GM12875 (cell line): ENCODE results near the gene FXYD7.

Experiments
- H3K4me3 ChIP-seq: one replicate; pipeline ENCODE4 v1.5.1; 2011; ENCODE audit warnings: low read depth, low read length, control low read depth
- TF ChIP-seq, protein P1 (sequence below): IDR thresholded peaks from 2 replicates; pipeline ENCODE4 v1.5.1; 2011; ENCODE audit warnings: low read depth, mild to moderate bottlenecking, control low read depth, inconsistent platforms, low read length, moderate library complexity, borderline replicate concordance; ENCODE audit not compliant: insufficient read depth

Gene FXYD7

DNA sequence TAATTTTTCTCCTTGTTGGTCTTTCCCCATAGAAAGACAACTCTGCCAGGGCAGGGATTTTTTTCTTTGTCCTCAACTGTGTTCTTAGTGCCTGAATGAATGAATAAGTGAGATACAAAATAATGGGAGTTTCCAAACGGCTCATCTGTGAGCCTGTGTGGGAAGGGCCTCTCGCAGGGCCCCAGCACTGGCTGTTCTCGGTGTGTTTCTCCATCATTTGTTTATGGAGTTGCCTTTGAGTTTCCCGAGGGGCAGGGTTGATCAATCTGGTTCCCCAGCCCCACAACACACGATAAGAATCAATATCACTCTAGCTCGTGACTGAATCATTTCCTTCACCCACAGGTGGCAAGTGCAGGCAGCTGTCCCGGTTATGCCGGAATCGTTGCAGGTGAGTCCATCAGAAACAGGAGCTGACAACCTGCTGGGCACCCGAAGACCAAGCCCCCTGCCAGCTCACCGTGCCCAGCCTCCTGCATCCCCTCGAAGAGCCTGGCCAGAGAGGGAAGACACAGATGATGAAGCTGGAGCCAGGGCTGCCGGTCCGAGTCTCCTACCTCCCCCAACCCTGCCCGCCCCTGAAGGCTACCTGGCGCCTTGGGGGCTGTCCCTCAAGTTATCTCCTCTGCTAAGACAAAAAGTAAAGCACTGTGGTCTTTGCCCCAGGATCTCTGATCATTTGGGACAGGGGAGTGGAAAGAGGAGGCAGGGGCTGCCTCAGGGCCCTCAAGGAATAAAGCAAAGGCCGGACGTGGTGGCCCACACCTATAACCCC is 26.4 kb downstream of the FXYD7 start:
- TF ChIP-seq, protein P1, sequence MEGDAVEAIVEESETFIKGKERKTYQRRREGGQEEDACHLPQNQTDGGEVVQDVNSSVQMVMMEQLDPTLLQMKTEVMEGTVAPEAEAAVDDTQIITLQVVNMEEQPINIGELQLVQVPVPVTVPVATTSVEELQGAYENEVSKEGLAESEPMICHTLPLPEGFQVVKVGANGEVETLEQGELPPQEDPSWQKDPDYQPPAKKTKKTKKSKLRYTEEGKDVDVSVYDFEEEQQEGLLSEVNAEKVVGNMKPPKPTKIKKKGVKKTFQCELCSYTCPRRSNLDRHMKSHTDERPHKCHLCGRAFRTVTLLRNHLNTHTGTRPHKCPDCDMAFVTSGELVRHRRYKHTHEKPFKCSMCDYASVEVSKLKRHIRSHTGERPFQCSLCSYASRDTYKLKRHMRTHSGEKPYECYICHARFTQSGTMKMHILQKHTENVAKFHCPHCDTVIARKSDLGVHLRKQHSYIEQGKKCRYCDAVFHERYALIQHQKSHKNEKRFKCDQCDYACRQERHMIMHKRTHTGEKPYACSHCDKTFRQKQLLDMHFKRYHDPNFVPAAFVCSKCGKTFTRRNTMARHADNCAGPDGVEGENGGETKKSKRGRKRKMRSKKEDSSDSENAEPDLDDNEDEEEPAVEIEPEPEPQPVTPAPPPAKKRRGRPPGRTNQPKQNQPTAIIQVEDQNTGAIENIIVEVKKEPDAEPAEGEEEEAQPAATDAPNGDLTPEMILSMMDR, result no peak
- H3K4me3 ChIP-seq, result no peak overlapping the region

DNA sequence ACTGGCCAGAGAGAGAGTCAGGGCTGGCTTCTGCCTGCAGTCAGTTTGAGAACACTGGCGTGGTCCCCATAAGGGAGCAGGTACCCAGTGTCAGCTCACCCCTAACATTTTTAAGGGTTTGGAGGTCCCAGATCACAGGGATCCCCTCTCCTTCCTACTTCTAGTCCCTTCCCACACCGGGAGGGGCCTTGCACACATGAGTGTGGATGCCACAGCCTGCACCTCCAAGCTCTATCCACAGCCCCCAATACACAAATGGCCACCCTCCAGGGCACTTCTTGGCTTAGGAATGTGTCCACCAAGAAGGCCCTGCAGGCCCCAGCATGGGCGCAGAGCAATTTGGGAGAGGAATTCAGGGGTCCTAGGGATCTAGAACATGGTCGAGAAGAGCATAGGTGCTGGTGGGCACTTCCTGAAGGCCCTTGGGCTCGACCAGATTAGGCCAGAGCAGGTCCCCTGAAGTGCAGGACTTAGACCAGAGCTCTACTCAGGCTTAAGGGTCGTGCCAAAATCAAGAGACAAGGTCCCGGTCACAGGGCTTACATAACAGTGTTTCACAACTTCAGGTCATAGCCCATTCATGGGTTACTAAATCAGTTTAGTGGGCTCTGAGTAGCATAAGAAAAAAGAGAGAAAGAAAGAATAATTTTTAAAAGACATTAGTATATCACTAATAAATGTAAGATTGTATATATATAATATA is 27.5 kb downstream of the FXYD7 start:
- TF ChIP-seq, protein P1, result no peak
- H3K4me3 ChIP-seq, result no peak overlapping the region

DNA sequence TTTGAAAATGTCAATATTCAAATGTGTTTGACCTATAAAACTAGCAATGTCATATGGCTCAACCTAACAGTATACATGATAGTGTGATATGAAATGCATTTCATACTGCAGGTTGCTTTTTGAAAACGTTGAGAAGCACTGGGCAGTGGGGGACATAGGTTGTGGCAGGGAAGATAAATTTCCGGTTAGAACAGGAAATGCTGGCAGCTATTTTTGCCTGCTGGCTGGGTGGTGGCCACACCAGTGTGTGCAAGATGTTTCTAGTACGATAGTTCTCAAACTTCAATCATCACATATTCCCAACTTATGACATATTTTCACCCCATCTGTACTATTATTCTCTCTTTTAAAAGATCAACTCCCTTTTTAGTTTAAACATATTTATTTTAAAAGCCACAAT is 28.7 kb downstream of the FXYD7 start:
- TF ChIP-seq, protein P1, result no peak
- no peak overlapping the region for H3K4me3 ChIP-seq

DNA sequence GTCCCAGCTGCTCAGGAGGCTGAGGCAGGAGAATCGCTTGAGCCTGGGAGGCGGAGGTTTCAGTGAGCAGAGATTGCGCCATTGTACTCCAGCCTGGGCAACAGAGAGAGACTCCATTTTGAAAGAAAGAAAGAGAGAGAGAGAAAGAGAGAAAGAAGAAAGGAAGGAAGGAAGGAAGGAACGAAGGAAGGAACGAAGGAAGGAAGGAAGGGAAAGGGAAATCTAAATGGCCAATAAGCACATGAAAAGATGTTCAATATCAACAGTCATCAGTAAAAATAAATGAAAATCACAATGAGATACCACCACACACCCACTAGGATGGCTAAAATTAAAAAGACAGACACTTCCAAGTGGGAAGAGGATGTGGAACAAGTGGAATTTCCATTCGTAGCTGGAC is 31.2 kb downstream of the FXYD7 start:
- H3K4me3 ChIP-seq, result no peak overlapping the region
- TF ChIP-seq, protein P1, result no peak

DNA sequence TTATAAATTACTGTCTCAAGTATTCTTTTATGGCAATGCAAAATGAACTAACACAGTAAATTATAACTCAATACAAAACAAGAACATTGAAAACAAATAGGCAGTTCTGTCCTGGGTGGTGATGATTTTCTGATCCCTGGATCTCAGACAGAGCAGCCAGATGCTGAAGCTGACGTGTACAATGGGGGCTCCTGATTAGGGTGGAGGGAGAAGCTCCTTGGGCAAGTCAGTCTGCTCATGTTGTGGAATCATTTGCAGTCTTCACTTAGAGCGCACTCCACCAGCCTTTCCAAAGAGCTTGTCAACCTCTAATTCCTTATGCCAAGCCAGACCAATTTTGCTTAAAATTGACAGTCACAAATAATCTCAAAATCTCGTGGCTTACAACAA is 33.1 kb downstream of the FXYD7 start:
- H3K4me3 ChIP-seq, result no peak overlapping the region

DNA sequence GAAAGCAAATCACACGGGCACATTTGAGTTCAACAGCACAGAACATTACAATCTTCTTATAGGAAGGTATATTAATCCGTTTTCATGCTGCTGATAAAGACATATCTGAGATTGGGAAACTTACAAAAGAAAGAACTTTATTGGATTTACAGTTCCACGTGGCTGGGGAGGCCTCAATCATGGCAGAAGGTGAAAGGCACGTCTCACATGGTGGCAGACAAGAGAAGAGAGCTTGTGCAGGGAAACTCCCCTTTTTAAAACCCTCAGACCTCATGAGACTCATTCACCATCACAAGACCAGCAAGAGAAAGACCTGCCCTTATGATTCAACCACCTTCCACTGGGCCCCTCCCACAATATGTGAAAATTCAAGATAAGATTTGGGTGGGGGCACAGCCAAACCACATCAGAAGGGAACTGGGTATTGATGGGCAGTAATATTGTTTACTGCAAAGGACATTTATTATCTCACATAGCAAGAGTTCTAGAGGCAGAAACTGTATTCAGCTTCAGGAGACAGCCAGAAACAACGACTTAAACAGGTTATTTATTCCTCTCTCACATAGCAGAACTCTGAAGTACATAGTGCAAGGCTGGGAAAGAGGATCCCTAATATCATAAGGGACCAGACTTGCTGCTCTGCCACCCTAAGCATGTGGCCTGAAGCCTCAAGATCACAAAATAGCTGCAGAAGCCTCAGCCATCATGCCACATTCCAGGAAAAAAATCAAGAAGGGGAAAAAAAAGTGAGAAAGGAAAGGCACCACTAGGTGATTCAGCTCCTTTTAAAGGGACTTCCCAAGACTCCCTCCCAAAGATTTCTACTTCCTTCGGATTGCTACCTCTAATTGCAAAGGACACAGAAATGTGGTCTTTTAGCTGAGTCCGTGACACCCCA is 34.6 kb downstream of the FXYD7 start:
- no peak overlapping the region for H3K4me3 ChIP-seq
- TF ChIP-seq, protein P1, result no peak

More for the DNA sequence above, 33.1 kb downstream of the FXYD7 start:
- TF ChIP-seq, protein P1, result no peak
